GDM1 (cell line): ENCODE results near the gene ROCK2.
"Not testable (repeated sequence)": the region's sequence is repeated elsewhere in the genome, so short reads cannot be mapped to it uniquely, and the experiment has no call there.

ENCODE experiments used
- DNase-seq: peaks from one replicate; lab custom pipeline; 2025; lab: John Stamatoyannopoulos, UW

The ROCK2 gene

DNA sequence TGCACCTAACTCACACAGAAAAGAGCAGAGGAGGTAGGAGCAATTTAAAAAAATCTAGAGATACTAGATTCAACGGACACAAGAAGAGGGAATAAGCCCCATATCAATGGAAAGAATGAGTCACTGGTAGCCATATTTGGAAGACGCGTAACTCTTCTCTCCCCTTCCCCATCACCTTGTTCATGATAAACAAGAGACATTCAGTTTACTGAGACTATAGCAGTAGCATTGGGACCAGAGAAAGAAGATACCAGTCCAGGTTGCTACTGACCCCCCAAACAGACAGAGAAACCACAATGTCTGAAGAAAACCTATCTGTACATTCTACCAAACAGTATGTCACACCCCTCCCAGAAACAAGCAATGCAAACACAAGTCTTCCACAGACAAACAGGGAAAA, 108.1 kb downstream of the ROCK2 start:
- DNase-seq: no peak

DNA sequence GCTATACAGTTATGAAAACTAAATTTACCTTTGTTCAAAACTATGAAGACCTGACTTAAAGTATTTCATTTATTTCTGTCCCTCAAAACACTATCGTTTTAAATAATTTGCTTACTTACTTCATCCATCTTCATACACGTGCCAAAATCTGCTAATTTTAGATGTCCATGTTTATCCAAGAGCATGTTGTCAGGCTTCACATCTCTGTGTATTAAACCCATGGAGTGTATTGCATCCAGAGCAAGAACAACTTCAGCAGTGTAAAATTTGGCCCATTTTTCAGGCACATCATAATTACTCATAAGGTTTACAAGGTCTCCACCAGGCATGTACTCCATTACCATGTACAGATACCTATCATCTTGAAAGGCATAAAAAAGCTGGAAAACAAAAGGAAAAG, 108.9 kb downstream of the ROCK2 start:
- DNase-seq: no peak

DNA sequence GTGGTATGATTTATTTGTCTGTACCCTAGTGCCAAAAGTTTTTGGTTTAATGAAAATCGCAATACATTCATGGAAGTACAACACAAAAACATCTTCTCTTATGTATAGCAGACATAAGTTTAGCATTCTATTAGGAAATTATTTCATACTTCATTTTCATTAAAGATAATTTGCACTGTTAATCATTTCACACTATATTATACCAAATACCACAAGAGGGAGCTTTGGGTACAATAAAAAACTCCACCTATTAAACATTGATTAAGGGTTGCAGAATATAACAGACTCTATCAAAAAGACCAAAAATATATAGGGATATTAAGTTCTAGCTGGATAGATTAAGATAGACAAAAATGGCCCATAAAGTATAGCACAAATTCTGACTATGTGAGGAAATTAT, 110.1 kb downstream of the ROCK2 start:
- DNase-seq: no peak

DNA sequence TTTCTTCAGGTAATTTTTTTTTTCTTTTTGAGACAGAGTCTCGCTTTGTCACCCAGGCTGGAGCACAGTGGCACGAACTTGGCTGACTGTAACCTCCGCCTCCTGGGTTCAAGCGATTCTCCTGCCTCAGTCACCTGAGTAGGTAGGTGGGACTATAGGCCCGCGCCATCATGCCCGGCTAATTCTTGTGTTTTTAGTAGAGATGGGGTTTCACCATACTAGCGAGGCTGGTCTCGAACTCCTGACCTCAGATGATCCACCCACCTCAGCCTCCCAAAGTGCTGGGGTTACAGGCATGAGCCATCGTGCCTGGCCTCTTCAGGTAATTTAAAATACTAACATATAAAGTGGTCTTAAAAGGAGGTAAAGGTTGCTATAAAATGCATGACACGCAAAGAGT, 113.2 kb downstream of the ROCK2 start:
- DNase-seq: not testable (repeated sequence)

DNA sequence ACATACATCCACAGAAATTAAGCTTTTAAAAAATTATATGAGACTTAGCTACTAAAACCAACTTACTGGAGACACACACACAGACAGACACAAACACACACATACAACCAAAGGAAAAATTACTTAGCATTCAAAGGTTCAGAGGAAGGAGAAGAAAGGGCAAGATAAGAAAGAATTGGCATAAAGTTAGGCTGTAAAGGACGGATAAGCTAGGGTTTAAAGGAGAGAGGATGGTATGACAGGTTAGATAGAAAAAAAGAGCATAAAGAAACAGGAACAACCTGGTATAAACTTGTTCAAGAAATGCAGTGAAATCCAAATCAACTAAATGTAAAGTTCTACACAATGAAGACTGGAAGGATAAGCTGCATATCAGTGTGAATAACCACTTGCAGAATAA, 115.7 kb downstream of the ROCK2 start:
- DNase-seq: no peak

DNA sequence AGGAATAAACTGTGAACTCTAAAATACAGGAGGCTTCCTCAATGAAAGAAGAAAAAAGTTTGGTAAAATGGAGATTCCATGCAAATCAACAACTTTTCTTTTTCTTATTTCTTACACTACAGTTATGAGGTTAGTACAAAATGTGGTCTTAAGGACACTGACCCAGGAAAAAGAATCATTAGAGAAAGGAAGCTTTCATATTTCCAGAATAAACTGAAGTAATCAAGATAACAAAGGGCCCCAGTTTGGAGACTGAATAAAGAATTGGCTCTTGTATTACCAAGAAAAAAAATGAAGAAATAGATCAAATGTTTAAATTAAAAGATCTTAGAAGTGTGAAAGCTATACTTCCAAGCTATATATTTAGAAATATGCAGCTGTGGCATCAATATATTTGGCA, 116.8 kb downstream of the ROCK2 start:
- DNase-seq: no peak

DNA sequence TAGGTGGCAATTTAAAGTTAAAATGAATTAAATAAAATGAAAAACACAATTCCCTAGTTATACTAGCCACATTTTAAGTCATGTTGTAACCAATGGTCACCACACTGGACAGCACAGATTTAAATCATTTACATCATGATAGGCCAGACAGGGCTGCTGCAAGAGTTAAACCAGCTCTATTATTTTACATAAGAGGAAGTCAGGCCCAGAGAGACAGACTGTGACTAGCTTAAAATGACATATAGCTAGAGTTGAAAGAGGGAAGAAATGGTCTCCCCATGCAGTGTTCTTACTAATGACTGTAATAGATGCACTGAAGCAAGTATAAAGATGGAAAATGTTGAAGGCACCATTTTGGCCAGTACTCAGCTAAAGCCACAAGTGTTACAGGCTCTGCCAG, 119.5 kb downstream of the ROCK2 start:
- DNase-seq: no peak

DNA sequence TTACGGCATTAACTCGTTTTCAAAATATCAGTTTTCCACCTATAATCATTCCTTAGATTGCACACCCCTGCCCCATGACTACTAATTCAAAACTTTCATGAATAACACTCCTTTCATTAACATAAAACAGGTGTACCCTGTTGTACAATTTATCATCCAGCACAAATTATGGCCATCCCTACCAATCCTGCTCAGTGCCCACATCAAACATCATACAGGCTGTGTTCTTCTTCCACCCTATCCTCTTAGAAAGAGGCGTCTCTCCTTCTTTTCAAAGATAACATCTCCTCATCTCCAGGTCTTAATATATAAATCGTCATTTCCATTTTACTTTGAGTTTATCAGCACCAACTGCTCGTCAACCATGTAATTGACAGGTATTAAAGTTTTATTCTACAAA, 121.6 kb downstream of the ROCK2 start:
- DNase-seq: no peak

DNA sequence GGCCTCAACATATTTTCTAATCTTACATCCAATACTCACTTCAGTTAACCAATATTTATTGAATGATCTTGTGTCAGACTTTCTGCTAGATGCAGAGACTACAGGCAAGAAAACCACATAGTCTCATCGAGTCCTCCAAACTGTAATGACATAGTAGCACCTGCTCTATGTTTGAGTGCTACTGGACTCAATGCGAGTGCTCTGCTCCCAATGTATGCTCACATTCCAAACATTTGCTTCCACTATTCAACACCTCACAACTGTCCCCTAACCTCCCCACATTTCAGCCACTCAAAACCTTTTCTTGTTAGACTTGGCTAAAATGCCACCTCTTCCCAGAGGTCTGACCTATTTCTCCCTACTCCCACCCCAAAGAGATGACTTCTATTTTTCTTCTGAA, 124.0 kb downstream of the ROCK2 start:
- no peak for DNase-seq

DNA sequence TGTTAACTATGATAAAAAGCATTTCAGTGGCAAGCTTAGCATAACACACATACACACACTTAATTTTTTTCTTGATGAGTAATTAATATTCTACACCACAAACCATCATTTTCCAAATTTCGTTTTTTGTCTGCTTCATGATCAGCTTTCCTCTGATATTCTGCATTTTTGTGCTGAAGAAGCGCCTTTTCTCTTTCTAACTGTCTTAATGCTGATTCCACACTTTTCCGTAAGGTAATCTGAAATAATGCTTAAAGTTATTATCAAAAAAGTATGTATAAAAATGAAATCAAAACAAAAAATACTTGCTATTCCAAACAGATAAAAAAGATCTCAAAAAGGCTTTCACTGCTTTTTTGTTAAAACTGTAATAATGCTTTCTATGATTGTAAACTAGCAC, 129.0 kb downstream of the ROCK2 start:
- DNase-seq: no peak

DNA sequence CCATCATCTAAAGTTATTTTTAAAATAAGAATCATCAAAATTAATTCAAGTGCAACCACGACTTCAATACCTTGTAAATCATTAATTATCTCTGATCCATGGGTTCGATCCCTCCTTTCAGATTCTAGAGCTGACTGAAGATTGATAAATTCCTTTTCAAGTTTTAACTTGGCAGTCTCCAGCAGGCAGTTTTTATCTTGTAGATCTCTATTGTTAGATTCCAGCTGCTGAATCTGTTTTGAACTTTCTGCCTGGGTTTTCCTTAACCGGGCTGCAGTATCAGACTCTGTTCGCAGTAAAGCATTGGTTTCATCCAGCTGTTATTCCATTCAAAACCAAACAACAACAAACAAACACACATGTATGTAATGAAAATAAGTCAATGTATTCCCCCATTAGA, 129.7 kb downstream of the ROCK2 start:
- DNase-seq: no peak

DNA sequence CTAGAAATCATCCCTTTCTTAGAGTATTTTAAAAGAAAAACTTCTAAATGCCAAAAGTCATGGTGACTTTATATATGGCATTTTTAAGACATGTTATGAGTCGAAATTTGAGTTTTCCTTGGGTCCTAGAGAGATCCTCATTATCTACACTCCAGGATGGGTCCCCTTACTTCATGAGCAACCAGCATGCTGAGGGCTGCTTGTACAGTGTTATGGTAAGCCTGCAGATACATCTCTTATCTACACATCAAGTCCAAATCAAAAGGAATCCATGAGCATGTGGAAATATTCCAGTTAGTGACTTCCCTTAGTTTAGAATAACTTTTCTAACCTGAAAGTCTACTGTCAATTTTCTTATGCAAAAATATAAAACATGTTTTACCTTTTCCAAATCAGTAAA, 130.5 kb downstream of the ROCK2 start:
- DNase-seq: no peak

DNA sequence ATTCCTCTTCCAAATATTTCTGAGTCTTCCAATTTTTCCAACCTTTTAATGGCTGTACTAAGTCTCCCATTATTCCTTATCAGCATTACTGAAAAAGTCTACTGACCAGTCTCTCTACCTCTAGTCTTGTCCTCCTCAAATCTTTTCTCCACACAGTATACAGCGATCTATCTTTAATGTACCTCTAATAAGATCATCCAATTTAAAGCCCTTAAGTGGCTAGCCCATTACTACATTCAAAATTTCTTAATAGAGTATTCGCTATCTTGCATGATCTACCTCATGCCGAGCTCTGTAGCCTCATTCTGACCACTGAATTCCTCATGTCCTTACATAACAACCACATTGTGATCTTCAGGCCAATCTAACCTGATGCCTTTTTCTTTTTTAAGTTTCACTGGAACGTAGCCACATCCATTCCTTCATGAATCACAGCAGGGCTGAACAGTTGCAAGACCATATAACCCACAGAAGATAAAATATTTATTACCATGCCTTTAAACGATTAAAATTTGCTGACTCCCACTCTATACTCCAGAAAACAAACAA, 131.3 kb downstream of the ROCK2 start:
- no peak for DNase-seq

DNA sequence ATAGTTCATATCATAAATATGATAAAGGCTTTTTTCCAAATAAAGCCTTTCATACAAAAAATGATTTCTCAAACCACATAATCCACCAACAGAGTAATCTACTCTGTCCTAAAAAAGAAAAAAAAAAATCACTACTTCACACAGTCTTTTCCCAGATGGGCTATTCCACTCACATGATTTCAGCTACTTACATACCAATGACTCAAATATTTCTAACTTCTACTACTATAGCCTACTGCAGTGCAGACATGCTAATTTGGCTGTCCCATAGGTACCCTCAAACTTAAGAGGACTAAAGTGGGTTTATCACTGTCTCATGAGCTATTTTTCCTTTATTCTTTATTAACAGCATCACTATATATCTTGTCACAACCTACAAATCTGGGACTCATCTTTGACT, 131.8 kb downstream of the ROCK2 start:
- DNase-seq: no peak

DNA sequence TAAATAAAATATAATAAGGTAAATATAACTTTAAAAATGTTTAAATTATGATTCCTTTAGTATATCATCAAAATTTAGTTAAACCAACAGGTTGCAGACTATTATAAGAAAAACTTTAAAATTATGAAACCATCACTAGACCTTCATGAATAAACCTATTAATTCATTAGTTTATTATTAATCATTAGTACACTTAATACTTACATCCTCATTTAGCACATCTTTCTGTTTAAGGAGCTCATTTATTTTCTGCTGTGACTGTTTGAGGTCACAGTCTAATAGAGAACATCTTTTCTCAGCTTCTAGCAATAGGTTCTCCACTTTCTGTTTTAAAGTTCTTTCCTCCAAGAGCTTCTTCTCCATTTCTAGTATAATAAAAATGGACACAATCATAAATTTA, 136.4 kb downstream of the ROCK2 start:
- DNase-seq: no peak

DNA sequence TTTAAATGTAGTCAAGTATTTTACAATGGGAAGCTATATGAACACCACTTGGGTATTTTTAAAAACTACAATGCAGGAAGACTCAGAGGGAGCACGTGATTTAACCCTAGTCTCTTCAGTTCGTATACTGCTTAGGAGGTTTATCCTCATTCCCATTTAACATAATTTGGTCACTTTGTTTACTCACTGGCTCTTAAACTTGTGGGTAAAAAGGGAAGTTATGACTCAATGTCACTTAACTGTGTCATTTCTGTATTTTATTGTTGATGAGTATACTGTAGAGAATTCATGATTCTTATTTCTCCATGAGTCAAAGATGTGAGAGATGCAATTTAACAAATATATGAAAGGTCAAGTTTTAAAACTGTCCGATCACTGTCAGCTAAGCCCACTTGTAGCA, 141.0 kb downstream of the ROCK2 start:
- no peak for DNase-seq

DNA sequence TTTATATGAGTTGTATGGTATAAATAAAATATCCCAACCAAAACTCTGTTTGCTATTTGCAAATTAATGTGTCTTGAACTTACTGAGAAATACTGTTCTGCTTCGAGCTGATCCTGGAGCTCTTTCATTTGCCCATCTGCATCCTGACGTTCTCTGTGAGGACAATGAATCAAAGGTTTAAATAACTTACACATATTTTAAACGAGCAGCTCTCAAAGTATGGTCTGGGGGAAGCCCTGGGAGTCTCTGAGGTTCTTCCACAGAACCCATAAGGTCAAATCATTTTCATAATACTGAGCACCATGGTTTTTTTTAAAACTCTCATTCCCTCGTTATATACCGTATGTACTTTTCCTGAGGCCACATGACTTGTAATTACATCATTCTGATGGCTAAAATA, 142.5 kb downstream of the ROCK2 start:
- DNase-seq: no peak

DNA sequence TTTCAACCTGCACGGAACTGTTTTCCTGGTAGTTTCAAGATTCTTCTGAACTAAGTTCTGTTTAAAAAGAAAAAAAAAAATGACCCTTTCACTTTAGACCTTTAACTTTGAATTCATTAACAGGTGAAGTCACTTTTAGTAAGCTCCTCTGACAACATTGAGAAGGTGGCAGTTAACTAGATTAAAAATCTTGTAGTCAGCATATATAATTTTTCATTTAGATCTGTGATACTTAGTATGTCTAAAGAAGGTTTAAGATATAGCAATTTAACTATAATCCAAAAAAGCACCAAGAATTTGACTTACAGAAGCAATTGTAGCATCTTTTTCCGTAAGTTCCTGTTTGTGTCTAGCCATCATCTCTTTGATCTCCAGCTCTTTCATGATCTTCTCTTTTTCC, 143.8 kb downstream of the ROCK2 start:
- DNase-seq: no peak

DNA sequence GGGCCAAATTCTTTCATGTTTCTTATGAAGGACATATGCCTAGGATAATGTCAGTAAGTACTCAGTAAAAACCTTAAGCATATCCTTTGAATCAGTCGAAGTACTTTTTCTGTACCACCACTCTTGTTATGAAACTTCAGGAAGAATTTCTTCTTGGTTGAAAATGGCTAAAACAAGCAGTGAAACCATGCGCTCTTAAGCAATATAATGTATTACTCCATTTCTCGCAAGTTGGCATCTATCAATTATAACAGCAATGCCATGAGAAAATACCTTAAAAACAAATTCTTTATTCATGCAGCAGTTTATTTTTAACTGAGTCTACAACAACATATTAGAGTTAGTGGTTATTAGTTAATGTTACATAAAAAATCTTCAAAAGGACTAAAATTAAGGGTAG, 148.2 kb downstream of the ROCK2 start:
- DNase-seq: no peak

DNA sequence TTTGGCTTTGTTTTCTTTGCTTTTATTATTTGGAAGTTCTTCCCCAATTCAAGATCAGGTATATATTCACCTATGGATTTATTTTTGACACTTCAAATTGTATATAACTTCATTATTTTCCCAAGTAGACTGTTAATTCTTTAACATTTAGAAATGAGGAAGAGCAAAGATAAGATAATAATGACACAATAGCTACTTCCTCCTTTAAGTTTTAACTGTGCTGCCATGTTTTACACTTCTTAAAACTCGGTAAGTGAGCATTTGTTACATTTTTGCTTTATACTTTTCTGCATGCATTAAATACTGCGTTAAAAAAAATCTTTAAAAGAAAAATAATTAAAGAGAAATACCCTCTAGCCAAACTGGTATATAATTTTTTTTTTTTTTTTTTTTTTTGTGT, 156.7 kb downstream of the ROCK2 start:
- DNase-seq: no peak

DNA sequence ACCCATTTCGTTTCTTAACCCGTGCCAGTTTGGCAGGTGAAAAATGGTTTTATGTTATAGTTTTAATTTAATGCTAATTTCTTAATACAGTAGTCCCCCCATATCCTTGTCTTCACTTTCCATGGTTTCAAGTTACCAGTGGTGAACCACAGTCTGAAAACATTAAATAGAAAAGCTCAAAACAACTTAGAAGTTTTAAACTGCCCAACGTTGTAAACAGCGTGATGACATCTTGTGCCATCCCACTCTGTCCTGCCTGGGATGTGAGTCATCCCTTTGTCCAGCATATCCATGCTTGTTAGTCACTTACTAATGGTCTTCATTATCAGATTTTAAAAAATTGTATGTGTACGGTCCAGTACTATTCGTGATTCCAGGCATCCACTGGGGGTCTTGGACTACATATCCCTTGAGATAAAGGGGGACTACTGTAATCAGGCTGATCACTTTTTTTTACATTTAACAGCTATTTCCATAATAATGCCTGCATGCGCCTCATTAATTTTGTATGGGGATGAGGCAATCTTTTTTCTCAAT, 157.3 kb downstream of the ROCK2 start:
- no peak for DNase-seq

DNA sequence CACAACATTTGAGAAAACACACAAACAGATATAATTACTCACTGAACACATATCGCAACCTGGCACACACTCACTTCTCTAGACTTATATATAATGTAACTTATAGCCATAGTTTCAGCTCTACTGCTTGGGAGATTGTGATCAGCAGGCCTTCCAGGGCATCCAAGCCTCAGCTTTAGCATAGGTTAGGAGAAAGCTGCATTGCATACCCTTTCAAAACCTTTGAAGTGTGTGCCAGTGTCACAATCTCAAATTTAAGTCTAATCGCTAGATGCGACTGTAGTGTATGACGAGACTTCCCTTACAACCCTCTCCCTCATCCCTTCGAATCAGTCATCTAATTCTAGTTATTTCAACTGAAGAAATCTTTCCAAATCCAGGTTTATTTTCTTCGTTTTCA, 158.3 kb downstream of the ROCK2 start:
- no peak for DNase-seq

DNA sequence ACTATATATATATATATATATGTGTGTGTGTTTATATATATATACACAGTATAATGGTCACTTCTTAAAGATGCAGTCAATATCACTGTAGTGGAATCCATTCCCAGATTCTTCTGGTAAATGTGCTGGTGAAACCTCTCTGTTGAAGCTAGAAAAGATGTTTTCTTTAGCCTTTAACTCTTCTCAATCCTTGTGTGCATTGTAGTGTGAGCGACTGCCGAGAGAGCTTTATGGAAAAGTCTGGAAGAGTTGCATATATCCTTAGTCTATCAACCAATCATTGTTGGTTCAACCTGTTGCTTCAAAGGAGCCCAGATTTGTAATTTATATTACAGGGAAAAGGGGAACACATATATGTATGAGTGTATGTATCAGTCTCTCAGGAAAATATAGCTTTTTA, 161.5 kb downstream of the ROCK2 start:
- no peak for DNase-seq

DNA sequence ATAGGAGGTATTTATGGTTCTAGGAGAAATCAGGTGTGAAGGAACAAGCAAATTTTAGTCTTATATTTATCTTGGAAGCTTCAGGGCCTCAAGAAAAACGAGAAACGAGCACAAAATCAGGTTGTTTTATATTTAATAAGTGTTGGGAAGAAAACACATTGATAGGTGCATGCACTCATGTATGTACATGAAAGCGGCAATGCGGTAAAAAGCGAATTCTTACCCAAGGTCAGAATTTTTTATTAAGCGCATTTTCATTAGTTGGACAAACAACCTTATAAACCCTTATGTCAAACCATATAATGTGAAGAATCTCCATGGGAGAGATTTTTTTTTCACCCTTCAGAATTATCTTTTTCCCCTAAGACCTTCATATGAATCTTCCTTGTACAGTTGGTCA, 163.8 kb downstream of the ROCK2 start:
- DNase-seq: no peak

DNA sequence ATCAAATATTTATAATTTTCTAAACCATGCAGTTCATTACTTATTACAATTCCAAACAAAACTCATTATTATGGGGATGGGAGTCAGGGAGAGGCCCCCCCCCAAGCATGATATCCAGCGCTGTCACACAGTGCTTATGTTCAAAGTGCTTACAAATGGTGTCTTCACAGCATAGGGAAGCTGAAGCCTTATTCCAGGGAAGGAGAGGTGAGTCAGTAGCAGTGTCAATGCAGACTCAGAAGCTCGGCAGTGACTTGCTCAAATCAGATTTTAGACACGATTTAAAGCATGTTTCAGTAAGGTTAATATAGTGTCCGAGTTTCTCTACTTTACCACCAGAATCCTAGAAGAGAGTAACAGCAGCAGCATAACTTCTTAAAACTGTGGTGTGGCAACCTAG, 164.5 kb downstream of the ROCK2 start:
- DNase-seq: no peak
